Natural killer cell (primary cell): Measurements from ENCODE around the gene TSPAN2. TPM values are rescaled to one million over a fixed set of nuclear protein-coding genes. Genes with fewer than 3 reads are reported as not detected.

ENCODE experiments used
- ATAC-seq, 3 donors: fragments of 150-1000 bp in 2 of 3; fragments of 200-7000 bp in 1 of 3; cut with Tn5 transposase; 1 replicate in 1 of 3; 2 replicates in 2 of 3; pipeline ENCODE4 v1.10.0; 2021; ENCODE audit warnings: mild to moderate bottlenecking in 2 of 3, moderate library complexity in 2 of 3
- DNase-seq, 2 donors: peaks; one replicate each; pipeline versions ENCODE4 v3.0.0 to v3.0.0-alpha.2; 2013 to 2021; ENCODE audit warnings: mixed read lengths in 1 of 2
- H3K27ac ChIP-seq: one replicate; pipeline ENCODE4 v1.5.1; 2013; ENCODE audit warnings: mild to moderate bottlenecking, low read length
- H3K27me3 ChIP-seq: one replicate; pipeline ENCODE4 v1.6.1; 2013; ENCODE audit warnings: low read length; ENCODE audit not compliant: control insufficient read depth, insufficient read depth
- H3K36me3 ChIP-seq: one replicate; pipeline ENCODE4 v1.6.1; 2013; ENCODE audit warnings: low read length; ENCODE audit not compliant: control insufficient read depth, insufficient read depth
- H3K4me1 ChIP-seq: one replicate; pipeline ENCODE4 v1.6.1; 2013; ENCODE audit warnings: low read length; ENCODE audit not compliant: control insufficient read depth, insufficient read depth
- H3K4me3 ChIP-seq: one replicate; pipeline ENCODE4 v1.5.1; 2013; ENCODE audit warnings: low read length
- H3K9me3 ChIP-seq: one replicate; pipeline ENCODE4 v1.6.1; 2013; ENCODE audit warnings: low read length; ENCODE audit not compliant: control insufficient read depth, insufficient read depth
- H3K27ac Mint-ChIP-seq, 2 donors: one replicate each; pipeline ENCODE4 v1.8.0; 2022; ENCODE audit warnings: mild to moderate bottlenecking in 2 of 2, mixed read lengths in 2 of 2, moderate library complexity in 1 of 2
- H3K27me3 Mint-ChIP-seq, 2 donors: one replicate each; pipeline ENCODE4 v1.8.0; 2022; ENCODE audit warnings: low read depth in 2 of 2, mixed read lengths in 2 of 2
- H3K36me3 Mint-ChIP-seq: one replicate; pipeline ENCODE4 v1.8.0; 2022; ENCODE audit warnings: mixed read lengths
- H3K4me1 Mint-ChIP-seq, 2 donors: one replicate each; pipeline ENCODE4 v1.8.0; 2022; ENCODE audit warnings: mixed read lengths in 2 of 2
- H3K4me3 Mint-ChIP-seq: one replicate; pipeline ENCODE4 v1.8.0; 2022; ENCODE audit warnings: mild to moderate bottlenecking, moderate library complexity, mixed read lengths
- H3K9me3 Mint-ChIP-seq, 2 donors: one replicate each; pipeline ENCODE4 v1.8.0; 2022; ENCODE audit warnings: mixed read lengths in 2 of 2
- WGBS: methylation state at CpG from one replicate; pipeline ENCODE4 v1.1.7; 2013; ENCODE audit warnings: missing lambda C conversion rate; ENCODE audit not compliant: insufficient coverage; 5-methylcytosine and 5-hydroxymethylcytosine counted together
- intact Hi-C: fragments of 100-400 bp; cut with micrococcal nuclease; formaldehyde crosslinking; loops from one replicate; pipeline ENCODE4 v1.14.2; 2022
- total RNA-seq, 4 donors: library from RNA; stranded (reverse); fragments of 120-200 nt in 1 of 4; gene quantifications; one replicate each; pipeline versions ENCODE4 v1.2.3 to v1.2.4, GENCODE V29; 2013 to 2022
- TF ChIP-seq, protein P1 (sequence below): fragments of 200-600 bp; IDR thresholded peaks from one replicate; pipeline ENCODE4 v1.8.0; 2022; ENCODE audit warnings: antibody characterized with exemption

Gene TSPAN2
- total RNA-seq, 3 donors from 2014 or later (not counting 1 experiment from before 2014, with no cell fraction given), result 17.1 to 41.4 (median 28.6) TPM

DNA sequence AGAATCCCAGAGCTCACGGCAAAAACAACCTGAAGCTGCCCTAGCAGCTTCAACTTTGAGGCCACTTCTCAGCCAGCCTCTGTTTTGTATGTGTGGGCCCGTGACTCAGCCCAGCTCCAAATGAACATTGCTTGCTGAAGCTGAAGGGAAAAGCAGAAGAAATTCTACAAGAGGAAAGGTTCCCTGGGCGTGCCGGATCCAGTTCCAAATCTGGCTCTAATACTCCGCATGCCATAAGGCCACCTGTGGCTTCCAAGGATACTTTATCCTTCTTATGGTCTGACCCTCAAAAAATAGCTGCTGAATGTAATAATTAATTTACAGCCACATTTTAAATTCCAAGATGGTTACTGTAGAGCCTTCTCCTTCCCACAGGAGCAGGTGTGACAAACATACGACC, 24.3 kb downstream of the TSPAN2 start:
- TF ChIP-seq, protein P1, sequence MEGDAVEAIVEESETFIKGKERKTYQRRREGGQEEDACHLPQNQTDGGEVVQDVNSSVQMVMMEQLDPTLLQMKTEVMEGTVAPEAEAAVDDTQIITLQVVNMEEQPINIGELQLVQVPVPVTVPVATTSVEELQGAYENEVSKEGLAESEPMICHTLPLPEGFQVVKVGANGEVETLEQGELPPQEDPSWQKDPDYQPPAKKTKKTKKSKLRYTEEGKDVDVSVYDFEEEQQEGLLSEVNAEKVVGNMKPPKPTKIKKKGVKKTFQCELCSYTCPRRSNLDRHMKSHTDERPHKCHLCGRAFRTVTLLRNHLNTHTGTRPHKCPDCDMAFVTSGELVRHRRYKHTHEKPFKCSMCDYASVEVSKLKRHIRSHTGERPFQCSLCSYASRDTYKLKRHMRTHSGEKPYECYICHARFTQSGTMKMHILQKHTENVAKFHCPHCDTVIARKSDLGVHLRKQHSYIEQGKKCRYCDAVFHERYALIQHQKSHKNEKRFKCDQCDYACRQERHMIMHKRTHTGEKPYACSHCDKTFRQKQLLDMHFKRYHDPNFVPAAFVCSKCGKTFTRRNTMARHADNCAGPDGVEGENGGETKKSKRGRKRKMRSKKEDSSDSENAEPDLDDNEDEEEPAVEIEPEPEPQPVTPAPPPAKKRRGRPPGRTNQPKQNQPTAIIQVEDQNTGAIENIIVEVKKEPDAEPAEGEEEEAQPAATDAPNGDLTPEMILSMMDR, result no peak
- intact Hi-C loops, result no loop called here
- H3K4me1 ChIP-seq, result peaks cover 24% of the 10 kb centered on the region
- 96% methylated on average over 6 of the region's 6 CpGs for WGBS
- Mint-ChIP-seq H3K27me3 (no peaks in the 10 kb centered on the region), H3K4me3 (no peak overlapping the region), H3K9me3 (no peaks in the 10 kb centered on the region), H3K36me3 (peaks cover 8% of the 10 kb centered on the region), H3K27ac (peak overlapping the region in 1 of 2 donors; percentile 88), H3K4me1 (peaks cover 52 to 56% of the 10 kb centered on the region in 2 donors)
- no peaks in the 10 kb centered on the region for H3K27me3 ChIP-seq
- no peak overlapping the region for H3K27ac ChIP-seq
- H3K9me3 ChIP-seq, result no peaks in the 10 kb centered on the region
- peaks cover 2% of the 10 kb centered on the region for H3K36me3 ChIP-seq
- ATAC-seq (no peak), DNase-seq (no peak)
- H3K4me3 ChIP-seq, result no peak overlapping the region

DNA sequence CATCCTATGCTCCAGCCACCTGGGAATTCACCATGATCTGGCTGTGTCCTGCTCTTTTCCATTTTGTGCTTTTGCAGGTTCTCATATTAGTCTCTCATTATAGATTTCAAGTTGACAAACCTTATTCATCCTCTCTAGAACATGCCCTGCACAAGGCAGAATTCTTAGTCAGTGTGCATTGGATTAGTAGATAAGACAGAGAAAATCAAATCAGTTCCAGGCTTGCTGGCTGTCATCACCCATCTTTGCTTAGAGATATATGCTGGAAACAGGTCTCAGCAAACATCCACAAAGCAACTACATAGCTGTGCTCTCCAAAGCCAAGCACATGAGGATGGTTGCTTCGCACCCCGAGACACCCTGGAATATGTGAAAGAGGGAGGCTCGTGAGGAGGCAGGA, 24.8 kb downstream of the TSPAN2 start:
- Mint-ChIP-seq H3K27me3 (no peaks in the 10 kb centered on the region), H3K4me1 (peaks cover 51 to 55% of the 10 kb centered on the region in 2 donors), H3K9me3 (no peaks in the 10 kb centered on the region), H3K27ac (peak overlapping the region; percentile 88 to 98), H3K36me3 (peaks cover 3% of the 10 kb centered on the region), H3K4me3 (no peak overlapping the region)
- no peak overlapping the region for H3K27ac ChIP-seq
- H3K4me1 ChIP-seq, result peaks cover 24% of the 10 kb centered on the region
- no peaks in the 10 kb centered on the region for H3K27me3 ChIP-seq
- WGBS, result 96% methylated on average over 3 of the region's 3 CpGs
- H3K9me3 ChIP-seq, result no peaks in the 10 kb centered on the region
- intact Hi-C loops, result loop anchor here (5.0 kb wide), 1 partner anchor 722 kb away; no protein-coding TSS in a partner anchor
- TF ChIP-seq, protein P1, result no peak
- H3K36me3 ChIP-seq, result peaks cover 2% of the 10 kb centered on the region
- no peak for DNase-seq
- no peak for ATAC-seq
- H3K4me3 ChIP-seq, result no peak overlapping the region

DNA sequence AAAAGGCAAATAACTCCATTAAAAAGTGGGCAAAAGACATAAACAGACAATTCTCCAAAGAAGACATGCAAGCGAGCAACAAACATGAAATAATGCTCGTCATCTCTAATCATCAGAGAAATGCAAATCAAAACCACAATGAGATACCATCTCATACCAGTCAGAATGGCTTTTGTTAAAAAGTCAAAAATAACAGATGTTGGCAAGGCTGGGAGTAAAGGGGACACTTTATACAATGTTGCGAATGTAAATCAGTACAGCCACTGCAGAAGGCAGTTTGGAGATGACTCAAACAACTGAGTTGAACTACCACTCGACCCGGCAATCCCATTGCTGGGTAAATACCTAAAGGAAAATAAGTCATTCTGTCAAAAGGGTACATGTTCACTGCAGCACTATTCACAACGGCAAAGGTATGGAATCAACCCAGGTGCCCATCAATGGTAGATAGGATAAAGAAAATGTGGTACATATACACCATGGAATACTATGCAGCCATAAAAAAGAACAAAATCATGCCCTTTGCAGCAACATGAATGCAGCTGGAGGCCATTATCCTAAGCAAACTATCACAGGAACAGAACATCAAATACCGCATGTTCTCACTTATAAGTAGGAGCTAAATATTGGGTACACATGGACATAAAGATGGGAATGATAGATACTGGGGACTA, 25.9 kb downstream of the TSPAN2 start:
- DNase-seq (peak in 1 of 2 donors; percentile 81), ATAC-seq (peak; percentile 22 to 53 (median 33))
- Histone ChIP-seq H3K27ac (peak overlapping the region; percentile 72), H3K27me3 (no peaks in the 10 kb centered on the region), H3K9me3 (no peaks in the 10 kb centered on the region), H3K4me3 (no peak overlapping the region), H3K36me3 (peaks cover 3% of the 10 kb centered on the region), H3K4me1 (peaks cover 24% of the 10 kb centered on the region)
- H3K4me3 Mint-ChIP-seq, result peak overlapping the region; percentile 76
- 30% methylated on average over 6 of the region's 7 CpGs for WGBS
- H3K4me1 Mint-ChIP-seq, result peaks cover 51 to 61% of the 10 kb centered on the region in 2 donors
- peaks cover 7% of the 10 kb centered on the region for H3K36me3 Mint-ChIP-seq
- no peaks in the 10 kb centered on the region for H3K27me3 Mint-ChIP-seq
- TF ChIP-seq, protein P1, result no peak
- no peaks in the 10 kb centered on the region for H3K9me3 Mint-ChIP-seq
- H3K27ac Mint-ChIP-seq, result peak overlapping the region; percentile 88 to 98
- intact Hi-C loops, result loop anchor here (1.0 to 5.0 kb wide), 2 partner anchors 22 to 721 kb away; no protein-coding TSS in a partner anchor
